ENCODE measurements around the gene MRAP.

- no peak for TF ChIP-seq CTCF (IDR thresholded peaks at IDR 0.05)
- no peak for TF ChIP-seq POLR2A (IDR thresholded peaks at IDR 0.05)
Measured at GRCh38 chr21:32320059-32320458, 21.4 kb downstream of the MRAP start.

Measured in stomach (tissue), 4 donors.